Measurements from ENCODE around the gene MTF2. TPM values are rescaled to one million over a fixed set of nuclear protein-coding genes. Genes with fewer than 3 reads are reported as not detected.
A peak's percentile ranks its signal among the peaks of the same experiment; 100 is the strongest.

Gene MTF2
- total and polyA plus RNA-seq, 2 experiments from 2014 or later = 82.1 to 133 TPM

DNA sequence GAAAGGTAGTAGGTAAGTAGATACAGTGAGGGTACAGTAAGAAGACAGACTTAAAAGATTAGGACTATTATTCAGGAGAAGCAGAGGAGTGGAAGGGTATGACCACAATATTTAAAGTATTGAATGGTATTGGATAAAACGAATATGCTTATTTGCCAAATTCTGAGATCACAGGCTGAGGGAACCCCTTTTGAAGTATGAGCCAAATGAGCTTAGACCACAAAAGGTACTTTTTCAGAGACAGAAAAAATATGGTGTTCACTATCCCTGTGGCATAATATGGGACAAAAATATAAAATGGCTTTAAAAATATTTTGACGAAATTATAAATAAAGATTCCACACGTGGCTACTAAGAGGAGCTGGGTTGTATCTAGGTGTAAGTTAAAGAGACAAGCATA is 880 bp upstream of the MTF2 start:
- Mint-ChIP-seq H3K36me3 (ENCODE audit: low read depth) (peaks cover 27% of the 10 kb centered on the region), H3K4me3 (peak overlapping the region; percentile 95), H3K27me3 (ENCODE audit: insufficient read depth, low read depth, poor library complexity) (peaks cover 3% of the 10 kb centered on the region), H3K9me3 (0 out of 3 replicates have a peak, but pooled peaks cover 3% of the 10 kb centered on the region), H3K4me1 (peaks cover 5% of the 10 kb centered on the region; the same call in 2 of the 3 replicates), H3K27ac (peak overlapping the region; percentile 96)
- Histone ChIP-seq H3K4me2 (peak overlapping the region; percentile 88), H2AFZ (no peak overlapping the region), H3K27ac (ENCODE audit: low read depth) (peak overlapping the region; percentile 94; the same call in 1 of the 2 replicates), H3K4me3 (peak overlapping the region; percentile 86), H3K79me2 (replicated peaks; ENCODE audit: insufficient read depth) (peaks cover 41% of the 10 kb centered on the region), H3F3A (replicated peaks; ENCODE audit: low read depth) (no peaks in the 10 kb centered on the region), H3K4me1 (ENCODE audit: insufficient read depth) (no peaks in the 10 kb centered on the region; the same call in 1 of the 2 replicates), H4K20me1 (replicated peaks; ENCODE audit: insufficient read depth) (peaks cover 24% of the 10 kb centered on the region), H3K36me3 (ENCODE audit: insufficient read depth) (peaks cover 2% of the 10 kb centered on the region; the same call in 1 of the 2 replicates), H3K9me2 (ENCODE audit: insufficient read depth) (no peaks in the 10 kb centered on the region), H3K27me3 (ENCODE audit: insufficient read depth) (no peaks in the 10 kb centered on the region)
- TF ChIP-seq JUNB (IDR thresholded peaks at IDR 0.05; ENCODE audit: unreplicated experiment) (no peak), STAT1 (IDR thresholded peaks at IDR 0.05; ENCODE audit: unreplicated experiment) (no peak), POLR2AphosphoS5 (IDR thresholded peaks at IDR 0.05; ENCODE audit: low read depth) (no peak), EZH2phosphoT487 (IDR thresholded peaks at IDR 0.05; ENCODE audit: unreplicated experiment) (no peak), ZNF114 (CRISPR knock-in tag; IDR thresholded peaks at IDR 0.05) (no peak), CREB1 (CRISPR knock-in tag; IDR thresholded peaks at IDR 0.05; ENCODE audit: low read depth) (no peak), ZNF331 (CRISPR knock-in tag; IDR thresholded peaks at IDR 0.05; ENCODE audit: low read depth) (no peak), NANOG (IDR thresholded peaks at IDR 0.05; ENCODE audit: borderline replicate concordance) (no peak), EZH2 (IDR thresholded peaks at IDR 0.05; ENCODE audit: low read depth, unreplicated experiment) (no peak)
- TF ChIP-seq, protein P1, sequence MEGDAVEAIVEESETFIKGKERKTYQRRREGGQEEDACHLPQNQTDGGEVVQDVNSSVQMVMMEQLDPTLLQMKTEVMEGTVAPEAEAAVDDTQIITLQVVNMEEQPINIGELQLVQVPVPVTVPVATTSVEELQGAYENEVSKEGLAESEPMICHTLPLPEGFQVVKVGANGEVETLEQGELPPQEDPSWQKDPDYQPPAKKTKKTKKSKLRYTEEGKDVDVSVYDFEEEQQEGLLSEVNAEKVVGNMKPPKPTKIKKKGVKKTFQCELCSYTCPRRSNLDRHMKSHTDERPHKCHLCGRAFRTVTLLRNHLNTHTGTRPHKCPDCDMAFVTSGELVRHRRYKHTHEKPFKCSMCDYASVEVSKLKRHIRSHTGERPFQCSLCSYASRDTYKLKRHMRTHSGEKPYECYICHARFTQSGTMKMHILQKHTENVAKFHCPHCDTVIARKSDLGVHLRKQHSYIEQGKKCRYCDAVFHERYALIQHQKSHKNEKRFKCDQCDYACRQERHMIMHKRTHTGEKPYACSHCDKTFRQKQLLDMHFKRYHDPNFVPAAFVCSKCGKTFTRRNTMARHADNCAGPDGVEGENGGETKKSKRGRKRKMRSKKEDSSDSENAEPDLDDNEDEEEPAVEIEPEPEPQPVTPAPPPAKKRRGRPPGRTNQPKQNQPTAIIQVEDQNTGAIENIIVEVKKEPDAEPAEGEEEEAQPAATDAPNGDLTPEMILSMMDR (conservative IDR thresholded peaks at IDR 0.05; ENCODE audit: low read depth in 2 of 2) = no peak
- TF ChIP-seq, protein P2, sequence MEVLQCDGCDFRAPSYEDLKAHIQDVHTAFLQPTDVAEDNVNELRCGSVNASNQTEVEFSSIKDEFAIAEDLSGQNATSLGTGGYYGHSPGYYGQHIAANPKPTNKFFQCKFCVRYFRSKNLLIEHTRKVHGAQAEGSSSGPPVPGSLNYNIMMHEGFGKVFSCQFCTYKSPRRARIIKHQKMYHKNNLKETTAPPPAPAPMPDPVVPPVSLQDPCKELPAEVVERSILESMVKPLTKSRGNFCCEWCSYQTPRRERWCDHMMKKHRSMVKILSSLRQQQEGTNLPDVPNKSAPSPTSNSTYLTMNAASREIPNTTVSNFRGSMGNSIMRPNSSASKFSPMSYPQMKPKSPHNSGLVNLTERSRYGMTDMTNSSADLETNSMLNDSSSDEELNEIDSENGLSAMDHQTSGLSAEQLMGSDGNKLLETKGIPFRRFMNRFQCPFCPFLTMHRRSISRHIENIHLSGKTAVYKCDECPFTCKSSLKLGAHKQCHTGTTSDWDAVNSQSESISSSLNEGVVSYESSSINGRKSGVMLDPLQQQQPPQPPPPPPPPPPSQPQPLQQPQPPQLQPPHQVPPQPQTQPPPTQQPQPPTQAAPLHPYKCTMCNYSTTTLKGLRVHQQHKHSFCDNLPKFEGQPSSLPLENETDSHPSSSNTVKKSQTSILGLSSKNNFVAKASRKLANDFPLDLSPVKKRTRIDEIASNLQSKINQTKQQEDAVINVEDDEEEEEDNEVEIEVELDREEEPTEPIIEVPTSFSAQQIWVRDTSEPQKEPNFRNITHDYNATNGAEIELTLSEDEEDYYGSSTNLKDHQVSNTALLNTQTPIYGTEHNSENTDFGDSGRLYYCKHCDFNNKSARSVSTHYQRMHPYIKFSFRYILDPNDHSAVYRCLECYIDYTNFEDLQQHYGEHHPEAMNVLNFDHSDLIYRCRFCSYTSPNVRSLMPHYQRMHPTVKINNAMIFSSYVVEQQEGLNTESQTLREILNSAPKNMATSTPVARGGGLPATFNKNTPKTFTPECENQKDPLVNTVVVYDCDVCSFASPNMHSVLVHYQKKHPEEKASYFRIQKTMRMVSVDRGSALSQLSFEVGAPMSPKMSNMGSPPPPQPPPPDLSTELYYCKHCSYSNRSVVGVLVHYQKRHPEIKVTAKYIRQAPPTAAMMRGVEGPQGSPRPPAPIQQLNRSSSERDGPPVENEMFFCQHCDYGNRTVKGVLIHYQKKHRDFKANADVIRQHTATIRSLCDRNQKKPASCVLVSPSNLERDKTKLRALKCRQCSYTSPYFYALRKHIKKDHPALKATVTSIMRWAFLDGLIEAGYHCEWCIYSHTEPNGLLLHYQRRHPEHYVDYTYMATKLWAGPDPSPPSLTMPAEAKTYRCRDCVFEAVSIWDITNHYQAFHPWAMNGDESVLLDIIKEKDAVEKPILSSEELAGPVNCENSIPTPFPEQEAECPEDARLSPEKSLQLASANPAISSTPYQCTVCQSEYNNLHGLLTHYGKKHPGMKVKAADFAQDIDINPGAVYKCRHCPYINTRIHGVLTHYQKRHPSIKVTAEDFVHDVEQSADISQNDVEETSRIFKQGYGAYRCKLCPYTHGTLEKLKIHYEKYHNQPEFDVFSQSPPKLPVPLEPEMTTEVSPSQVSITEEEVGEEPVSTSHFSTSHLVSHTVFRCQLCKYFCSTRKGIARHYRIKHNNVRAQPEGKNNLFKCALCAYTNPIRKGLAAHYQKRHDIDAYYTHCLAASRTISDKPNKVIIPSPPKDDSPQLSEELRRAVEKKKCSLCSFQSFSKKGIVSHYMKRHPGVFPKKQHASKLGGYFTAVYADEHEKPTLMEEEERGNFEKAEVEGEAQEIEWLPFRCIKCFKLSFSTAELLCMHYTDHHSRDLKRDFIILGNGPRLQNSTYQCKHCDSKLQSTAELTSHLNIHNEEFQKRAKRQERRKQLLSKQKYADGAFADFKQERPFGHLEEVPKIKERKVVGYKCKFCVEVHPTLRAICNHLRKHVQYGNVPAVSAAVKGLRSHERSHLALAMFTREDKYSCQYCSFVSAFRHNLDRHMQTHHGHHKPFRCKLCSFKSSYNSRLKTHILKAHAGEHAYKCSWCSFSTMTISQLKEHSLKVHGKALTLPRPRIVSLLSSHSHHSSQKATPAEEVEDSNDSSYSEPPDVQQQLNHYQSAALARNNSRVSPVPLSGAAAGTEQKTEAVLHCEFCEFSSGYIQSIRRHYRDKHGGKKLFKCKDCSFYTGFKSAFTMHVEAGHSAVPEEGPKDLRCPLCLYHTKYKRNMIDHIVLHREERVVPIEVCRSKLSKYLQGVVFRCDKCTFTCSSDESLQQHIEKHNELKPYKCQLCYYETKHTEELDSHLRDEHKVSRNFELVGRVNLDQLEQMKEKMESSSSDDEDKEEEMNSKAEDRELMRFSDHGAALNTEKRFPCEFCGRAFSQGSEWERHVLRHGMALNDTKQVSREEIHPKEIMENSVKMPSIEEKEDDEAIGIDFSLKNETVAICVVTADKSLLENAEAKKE (CRISPR knock-in tag; IDR thresholded peaks at IDR 0.05) = no peak
- TF ChIP-seq, protein P3, sequence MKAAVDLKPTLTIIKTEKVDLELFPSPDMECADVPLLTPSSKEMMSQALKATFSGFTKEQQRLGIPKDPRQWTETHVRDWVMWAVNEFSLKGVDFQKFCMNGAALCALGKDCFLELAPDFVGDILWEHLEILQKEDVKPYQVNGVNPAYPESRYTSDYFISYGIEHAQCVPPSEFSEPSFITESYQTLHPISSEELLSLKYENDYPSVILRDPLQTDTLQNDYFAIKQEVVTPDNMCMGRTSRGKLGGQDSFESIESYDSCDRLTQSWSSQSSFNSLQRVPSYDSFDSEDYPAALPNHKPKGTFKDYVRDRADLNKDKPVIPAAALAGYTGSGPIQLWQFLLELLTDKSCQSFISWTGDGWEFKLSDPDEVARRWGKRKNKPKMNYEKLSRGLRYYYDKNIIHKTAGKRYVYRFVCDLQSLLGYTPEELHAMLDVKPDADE (IDR thresholded peaks at IDR 0.05) = no peak
- TF ChIP-seq, protein P4, sequence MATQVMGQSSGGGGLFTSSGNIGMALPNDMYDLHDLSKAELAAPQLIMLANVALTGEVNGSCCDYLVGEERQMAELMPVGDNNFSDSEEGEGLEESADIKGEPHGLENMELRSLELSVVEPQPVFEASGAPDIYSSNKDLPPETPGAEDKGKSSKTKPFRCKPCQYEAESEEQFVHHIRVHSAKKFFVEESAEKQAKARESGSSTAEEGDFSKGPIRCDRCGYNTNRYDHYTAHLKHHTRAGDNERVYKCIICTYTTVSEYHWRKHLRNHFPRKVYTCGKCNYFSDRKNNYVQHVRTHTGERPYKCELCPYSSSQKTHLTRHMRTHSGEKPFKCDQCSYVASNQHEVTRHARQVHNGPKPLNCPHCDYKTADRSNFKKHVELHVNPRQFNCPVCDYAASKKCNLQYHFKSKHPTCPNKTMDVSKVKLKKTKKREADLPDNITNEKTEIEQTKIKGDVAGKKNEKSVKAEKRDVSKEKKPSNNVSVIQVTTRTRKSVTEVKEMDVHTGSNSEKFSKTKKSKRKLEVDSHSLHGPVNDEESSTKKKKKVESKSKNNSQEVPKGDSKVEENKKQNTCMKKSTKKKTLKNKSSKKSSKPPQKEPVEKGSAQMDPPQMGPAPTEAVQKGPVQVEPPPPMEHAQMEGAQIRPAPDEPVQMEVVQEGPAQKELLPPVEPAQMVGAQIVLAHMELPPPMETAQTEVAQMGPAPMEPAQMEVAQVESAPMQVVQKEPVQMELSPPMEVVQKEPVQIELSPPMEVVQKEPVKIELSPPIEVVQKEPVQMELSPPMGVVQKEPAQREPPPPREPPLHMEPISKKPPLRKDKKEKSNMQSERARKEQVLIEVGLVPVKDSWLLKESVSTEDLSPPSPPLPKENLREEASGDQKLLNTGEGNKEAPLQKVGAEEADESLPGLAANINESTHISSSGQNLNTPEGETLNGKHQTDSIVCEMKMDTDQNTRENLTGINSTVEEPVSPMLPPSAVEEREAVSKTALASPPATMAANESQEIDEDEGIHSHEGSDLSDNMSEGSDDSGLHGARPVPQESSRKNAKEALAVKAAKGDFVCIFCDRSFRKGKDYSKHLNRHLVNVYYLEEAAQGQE (IDR thresholded peaks at IDR 0.05; ENCODE audit: unreplicated experiment) = no peak
- no peak for ATAC-seq
- no peak for DNase-seq (ENCODE audit: low spot score)
